HG03571 (cell line): ENCODE measurements around the gene ARHGEF26.
A peak's percentile ranks its signal among the peaks of the same experiment; 100 is the strongest.

Source experiments
- ATAC-seq: cut with Tn5 transposase; IDR thresholded peaks from one replicate; pipeline ENCODE4 v1.9.1; 2021; ENCODE audit not compliant: unreplicated experiment

The ARHGEF26 gene

DNA sequence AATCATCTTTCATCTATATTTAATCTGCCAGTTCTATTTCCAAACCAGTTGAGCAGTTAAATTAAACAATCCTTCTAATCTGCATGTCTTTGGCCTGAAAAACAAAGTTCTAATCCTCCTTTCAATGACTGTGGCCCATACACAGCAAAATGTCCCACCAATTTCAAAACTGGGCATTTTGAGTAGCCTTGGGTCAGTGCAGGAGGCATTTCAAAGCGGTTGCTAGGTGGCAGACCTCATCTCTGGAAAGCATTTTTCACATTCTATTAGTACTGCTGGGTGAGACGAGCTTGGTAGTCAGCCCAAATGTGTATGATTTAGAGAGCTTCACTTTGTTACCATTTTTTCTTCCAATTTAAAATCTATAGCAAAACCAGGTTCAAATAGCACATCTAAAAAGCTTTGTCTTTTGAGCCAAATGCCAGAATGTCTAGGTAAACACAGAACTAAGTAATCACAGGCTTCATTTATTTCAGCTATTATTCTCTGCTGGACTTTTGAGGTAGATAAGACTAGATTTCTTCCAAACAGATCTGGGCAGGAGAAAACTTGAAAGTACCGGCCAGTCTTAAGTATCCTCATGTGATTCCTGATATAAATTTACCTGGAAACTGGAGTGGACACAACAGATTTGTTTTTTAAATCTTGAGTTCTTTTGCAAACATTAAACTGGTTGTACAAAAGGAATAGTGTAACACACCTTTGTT lies 8.9 kb upstream of the ARHGEF26 start:
- no peak for ATAC-seq

DNA sequence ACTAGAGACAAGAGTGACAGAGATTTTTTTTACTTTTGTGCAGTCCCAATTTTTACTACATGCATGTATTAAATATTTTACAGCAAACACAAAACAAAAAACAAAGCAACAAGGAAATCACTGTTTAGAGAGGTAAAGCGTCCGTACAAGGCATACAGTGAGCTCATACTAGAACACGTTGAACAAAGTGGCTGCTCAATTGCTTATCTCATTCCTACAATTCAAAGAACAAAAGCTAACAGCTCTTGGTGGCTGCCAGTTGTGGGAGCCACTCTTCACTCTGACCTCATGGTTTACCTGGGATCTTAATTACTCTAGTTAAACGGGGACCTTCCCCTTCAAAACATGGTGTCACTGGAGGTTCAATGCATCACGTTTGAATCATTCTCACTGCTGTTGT lies 7.6 kb upstream of the ARHGEF26 start:
- ATAC-seq = no peak

DNA sequence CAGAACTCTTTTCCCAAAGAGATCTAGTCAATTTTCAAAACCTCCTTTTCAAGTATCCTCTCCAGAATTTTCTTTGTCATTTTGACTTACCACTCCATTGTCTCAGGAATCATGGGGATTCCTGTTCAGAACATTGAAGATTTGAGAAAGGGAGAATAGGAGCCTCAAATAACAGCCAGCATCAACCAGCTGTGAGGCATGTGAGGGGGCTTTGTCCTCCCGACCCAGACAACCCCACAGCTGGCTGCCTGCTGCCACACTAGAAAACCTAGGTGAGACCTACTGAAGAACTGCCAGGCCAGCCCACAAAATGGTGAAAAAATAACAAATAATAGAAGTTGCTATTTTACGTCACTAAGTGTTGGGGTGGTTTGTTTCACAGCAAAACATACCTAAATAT lies 5.9 kb upstream of the ARHGEF26 start:
- no peak for ATAC-seq

DNA sequence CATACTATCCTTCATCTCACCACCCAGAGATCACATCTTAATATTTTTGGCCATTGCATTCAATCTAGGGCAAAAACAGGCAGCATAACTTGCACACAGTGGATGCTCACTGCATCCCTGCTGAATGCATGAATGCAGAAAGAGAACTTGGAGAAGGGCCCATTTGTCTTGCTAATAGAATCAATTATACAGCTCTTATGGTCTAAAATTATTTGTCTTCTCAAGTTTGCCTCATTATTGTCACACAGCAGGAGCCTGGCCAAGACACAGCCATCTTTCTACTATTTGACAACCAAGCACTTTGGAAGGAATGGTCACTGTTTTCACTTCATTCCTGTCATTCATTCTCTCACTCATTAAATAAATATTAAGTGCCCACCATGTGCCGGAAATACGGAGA lies 1.2 kb upstream of the ARHGEF26 start:
- no peak for ATAC-seq

DNA sequence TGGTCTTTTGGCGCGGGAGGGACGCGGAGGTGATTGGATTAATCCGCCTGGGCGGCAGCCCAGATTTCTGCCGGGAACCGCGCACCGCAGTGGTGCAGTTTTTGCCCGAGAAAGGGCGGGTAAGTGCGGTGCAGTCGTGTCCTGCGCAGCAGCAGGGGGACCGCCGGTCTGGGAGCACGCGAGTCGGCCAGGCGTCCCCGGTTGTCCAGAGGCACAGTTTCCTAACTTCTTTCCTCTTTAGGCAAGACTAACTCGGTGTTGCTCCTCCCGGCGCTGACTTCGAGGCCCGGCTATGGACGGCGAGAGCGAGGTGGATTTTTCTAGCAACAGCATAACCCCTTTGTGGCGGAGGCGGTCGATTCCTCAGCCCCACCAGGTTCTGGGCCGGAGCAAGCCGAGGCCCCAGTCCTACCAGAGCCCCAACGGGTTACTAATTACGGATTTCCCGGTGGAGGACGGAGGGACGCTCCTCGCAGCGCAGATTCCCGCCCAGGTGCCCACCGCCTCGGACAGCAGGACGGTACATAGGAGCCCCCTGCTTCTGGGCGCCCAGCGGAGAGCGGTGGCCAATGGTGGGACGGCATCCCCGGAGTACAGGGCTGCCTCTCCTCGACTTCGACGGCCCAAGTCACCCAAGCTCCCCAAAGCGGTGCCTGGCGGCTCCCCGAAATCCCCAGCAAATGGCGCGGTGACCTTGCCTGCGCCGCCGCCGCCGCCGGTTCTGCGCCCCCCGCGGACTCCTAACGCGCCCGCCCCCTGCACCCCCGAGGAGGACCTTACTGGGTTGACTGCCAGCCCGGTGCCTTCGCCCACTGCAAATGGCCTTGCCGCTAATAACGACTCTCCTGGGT lies 736 bp downstream of the ARHGEF26 start:
- ATAC-seq = peak; percentile 29

DNA sequence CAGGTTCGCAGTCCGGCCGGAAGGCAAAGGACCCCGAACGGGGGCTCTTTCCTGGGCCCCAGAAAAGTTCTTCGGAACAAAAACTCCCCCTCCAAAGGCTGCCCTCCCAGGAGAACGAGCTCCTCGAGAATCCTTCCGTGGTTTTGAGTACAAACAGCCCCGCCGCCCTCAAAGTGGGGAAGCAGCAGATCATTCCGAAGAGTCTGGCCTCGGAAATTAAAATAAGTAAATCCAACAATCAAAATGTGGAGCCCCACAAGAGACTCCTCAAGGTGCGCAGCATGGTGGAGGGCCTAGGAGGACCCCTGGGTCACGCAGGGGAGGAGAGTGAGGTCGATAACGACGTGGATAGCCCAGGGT lies 1.3 kb downstream of the ARHGEF26 start:
- no peak for ATAC-seq

DNA sequence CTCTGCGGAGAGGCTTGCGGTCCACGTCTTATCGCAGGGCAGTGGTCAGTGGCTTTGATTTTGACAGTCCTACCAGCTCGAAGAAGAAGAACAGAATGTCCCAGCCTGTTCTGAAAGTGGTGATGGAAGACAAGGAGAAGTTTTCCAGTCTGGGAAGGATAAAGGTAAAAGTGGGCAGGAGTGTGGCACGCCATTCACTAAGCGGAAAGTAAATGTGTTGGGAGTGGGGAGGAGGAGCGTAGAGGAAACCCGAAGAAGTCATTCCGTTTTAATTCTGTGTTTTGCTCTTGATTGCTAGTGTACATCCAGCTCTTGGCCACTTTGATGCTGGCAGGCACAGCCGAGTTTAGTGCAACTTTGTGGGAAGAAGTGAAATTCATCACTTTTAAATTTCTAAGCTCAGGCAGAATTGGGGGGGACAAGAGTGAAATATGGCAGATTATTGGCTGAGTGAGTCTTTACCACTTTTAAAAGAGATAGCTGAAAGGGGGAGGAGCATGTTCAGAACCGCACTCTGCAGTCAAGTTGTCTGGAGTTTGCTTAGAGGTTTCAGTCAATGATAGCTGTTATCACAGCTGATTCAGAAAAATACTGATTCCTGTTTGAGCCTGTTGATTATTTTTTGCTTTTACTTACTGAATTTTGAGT lies 1.8 kb downstream of the ARHGEF26 start:
- no peak for ATAC-seq

DNA sequence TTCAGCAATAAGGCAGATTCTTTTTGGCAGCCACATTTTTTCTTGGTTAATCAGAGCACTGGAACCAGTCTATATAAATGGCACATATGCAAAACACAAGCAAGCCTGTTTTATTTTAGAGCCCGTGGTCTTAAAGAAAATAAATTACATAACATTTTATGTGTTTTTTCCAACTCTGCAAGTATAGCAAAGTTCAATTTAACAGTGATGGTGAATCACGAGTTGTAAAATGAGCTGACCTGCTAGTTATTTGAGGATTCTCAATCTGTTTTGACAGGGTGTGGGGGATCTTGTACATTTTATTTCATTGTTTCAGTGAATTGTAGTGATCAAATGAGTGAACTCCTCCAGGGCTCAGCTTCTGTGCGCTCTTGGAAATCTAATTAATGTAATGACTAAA lies 2.7 kb downstream of the ARHGEF26 start:
- ATAC-seq = no peak

DNA sequence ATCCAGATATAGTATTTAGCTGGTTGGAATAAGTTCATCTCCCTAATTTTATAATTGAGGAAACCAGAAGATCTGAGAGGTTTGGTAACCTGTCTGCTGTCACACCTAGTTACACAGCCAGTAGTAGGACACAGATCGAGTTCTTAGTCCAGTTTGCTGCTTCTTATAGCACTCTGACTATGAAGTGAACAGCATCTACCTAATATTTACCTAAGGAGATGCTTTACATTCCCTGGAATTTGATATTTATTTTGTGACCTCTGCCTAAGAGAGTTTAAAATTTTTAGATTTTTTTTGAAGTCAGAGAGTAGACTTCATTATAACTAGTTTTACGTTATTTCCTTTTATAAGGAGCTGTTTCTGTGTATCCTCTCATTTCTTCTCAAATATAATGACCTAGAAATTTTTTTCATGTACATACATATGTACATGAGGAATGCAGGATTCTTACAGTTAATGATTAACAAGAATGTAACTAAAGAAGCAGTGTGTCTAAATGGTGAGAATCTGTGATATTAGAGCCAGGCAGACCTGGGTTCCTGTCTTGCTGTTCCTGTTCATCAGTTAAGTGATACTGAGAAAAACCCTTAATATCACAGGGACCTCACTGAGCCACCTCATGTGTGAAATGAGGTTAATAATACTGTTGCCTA lies 4.3 kb downstream of the ARHGEF26 start:
- no peak for ATAC-seq

DNA sequence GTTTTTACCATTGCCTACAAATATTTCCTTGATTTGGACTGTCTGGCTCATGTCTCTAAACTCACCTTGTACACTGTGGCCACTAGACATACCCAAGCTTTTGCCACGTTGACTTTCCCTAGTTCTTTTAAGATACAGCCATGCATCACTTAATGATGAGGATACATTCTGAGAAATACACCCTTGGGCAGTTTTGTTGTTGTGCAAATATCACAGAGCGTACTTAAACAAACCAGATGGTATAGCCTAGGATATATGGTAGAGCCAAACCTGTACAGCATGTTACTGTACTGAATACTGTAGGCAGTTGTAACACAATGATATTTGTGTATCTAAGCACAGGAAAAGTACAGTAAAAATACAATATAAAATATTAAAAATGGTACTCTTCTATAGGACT lies 5.5 kb downstream of the ARHGEF26 start:
- no peak for ATAC-seq

DNA sequence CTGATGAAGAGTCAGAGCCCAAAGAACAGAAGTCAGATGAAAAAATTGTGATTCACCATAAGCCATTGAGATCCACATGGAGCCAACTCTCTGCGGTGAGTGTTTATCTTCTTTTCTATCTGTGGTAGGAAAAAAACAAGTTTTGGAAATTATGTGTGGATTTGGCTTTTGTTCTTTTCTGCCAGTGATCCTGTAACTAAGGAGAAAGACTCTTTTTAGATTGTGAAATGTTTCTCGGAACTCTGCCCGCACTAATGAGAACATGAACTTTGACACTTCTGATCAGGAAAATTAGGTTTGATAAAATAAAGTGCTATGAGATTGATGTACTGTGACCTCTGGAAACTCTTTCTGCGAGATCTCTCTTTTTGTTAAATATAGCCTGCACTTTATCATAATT lies 8.4 kb downstream of the ARHGEF26 start:
- ATAC-seq = no peak

DNA sequence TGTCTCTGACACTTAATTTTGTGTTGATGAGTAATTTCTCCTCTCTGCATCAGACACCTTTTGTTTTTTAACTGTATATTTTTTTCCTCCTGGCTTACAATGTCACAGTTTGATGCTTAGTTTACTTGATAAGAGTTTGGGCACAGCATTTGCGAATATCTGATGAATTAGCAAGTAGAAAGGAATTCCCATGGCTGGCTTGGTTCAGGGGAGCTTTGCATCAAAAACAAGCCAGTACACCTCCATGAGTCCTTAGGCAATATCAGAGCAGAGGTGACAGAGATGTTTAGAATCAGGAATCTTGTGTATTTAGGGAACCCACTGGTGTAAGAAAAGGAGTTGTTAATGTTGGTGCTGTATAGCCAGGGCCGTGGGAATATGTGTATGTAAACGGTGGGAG lies 9.3 kb downstream of the ARHGEF26 start:
- no peak for ATAC-seq

DNA sequence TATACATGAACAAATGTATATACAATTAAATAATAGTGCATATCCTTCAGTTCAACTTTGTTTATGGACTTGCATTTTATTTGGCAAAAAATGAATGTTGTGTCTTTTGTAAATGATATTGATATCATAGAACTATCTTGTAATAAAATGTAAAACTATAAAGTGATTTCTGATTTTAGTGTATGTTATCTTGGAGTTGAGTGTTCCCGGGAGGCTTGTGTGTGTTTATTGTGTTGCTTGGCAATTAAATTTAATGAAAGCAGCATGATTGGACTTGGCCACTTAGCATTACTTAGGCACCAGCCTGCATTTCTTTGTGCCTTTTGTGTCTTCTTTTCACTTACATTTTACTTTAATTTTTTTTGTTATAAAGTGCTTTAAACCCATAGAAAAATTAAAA lies 10.6 kb downstream of the ARHGEF26 start:
- no peak for ATAC-seq

DNA sequence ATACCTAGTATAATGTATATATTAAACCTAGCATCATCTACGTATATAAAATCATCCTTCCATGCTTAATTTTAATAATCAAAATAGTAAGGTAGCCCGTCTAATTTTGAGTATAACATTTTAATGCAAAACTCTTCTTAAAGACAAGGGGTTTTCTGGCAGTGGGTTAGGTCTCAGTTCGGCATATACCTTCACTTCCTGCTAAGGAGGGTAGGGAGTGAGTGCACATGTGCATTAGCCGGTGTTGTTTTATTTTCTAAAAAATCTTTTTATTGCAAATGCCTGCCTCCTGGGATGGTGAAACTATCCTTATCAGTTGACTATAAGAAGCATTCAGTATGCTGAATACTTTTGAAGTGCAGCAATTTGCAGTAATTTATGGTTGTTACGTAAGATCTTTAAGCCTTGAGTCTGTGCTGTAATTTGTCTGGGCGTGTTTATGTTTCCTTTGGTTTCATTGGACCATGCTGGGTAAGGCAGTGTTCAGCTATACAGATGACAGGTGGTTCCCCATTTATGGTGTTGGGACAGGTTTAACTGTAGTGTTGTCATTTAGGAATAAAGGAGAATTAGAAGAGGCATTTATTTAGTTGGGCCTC lies 11.7 kb downstream of the ARHGEF26 start:
- no peak for ATAC-seq

DNA sequence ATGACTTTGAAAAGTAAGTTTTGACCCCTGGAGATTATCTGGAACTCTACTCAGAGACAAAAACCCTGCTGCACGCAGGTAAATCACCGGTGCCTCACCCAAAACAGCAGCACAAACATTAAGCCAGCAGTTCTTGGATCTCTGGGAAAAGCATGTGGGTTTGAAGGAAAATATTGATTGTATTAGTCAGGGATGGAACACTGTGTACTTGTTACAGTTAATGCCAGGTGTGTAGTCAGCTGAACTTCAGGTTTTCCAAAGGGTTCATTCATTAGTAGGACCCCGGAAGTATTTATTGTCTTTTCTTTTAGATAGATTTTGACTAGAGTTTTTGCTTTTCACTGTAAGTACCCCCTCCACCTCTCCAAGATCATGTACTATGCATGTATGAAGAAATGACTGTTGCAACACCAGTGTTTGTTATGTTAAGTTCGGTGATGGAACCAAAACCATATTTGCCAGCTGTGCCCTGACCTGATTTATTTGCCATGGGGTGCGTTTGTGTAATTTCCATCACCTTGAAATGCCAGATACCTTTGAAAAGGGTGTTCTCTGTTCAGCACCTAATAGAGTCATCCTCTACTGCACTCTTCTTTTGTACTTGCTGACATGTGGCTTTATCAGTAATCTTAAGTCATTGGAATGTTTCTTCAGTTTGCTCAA lies 14.5 kb downstream of the ARHGEF26 start:
- ATAC-seq = no peak

DNA sequence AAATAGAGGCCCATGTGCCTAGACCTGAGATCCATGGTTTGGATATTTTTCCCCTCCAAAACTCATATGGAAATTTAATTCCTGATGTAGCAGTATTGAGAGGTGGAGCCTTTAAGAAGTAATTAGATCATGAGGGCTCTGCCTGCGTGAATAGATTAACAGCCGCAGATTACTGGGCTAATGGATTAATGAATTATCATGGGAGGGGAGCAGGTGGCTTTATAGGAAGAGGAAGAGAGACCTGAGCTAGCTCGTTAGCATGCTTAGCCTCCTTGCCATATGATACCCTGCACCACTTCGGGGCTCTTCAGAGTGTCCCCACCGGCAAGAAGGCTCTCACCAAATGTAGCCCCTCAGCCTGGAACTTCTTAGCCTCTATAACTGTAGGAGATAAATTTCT lies 15.8 kb downstream of the ARHGEF26 start:
- ATAC-seq = no peak

DNA sequence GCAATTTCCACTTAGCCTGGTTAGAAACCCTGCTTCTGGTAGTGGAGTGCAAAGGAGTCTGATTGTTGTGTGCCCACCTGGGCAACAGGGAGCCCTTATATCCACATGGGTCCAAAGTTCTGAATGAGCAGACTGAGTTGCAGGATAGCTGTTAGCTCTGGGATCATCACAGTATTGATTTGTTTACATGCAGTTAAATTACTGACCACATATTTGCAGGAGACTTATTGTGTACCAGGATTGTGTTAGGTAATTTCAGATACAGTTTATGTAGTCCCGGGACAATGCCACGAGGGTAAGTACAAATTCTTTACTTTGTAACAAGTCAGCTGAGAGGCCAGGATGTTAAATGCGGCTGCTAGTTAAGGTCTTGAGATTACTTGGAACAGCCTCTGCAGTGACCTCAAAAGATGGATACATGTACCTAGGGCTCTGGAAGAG lies 18.8 kb downstream of the ARHGEF26 start:
- ATAC-seq = no peak

DNA sequence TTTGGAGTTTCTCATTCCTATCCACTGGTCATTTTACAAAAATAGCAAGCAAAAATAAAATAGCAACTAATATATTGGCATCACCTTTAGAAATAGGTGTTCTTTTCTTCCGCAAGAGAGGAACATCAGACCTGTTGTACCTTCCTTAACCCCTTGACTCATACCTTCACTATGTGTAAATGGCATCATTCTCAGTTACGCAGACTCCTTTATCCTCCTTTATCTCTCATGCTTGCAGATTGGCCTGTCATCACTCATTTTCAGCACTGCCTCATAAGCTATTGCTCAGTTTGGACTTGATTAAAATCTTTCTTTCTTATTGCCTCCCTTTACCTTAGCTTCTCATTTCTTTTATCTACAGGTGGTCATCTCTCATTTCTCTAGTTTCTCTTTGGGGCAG lies 21.4 kb downstream of the ARHGEF26 start:
- ATAC-seq = no peak

DNA sequence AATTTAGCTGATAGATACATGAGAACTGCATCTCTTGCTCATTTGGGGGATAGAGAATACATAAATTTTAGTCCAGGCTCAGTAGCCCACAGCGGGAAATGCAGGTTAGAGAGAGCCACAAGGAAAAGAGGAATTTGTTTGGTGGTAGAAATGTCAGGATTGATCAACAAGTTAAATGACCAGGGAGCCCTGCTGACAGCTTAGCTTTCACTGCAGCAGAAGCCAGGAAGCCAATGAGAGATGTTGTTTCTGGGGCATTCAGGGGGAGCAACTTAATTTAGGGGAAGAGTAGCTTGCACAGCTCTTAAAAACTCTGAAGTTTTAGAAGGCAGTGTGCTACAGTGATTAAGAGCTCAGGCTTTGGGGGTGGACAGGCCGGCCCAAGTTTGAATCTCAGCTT lies 22.7 kb downstream of the ARHGEF26 start:
- ATAC-seq = no peak

DNA sequence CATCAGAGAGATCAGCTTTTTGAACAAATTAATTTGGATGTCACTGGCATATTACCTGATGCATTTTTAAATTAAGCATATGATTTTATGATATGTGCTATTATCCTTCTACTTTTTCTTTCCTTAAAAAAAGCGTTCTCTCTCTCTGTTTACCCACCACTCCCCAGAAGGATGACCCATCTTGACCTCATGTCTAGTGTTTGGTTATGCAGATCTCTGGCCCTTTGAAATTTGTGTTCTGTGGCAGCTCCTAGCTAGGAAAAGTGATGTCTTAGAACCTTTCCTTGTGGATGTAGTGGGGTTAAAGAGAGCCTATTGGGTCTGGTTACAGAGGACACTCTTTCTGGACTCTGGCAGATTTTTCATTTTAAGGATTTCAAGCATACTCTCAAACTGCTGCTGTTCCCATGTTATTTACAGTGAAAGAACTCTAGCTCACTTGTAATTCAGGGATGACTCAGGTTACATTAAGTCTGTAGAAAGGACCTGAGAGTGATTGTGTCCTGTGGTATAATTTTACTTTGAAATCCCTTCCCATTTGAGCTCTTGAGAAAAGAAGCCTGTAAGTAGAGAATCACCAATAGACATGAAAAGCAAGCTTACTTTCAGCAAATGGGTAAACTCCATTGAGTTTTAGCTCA lies 23.8 kb downstream of the ARHGEF26 start:
- no peak for ATAC-seq
